ENCODE results near the gene CD22. TPM values are rescaled to one million over a fixed set of nuclear protein-coding genes. Genes with fewer than 3 reads are reported as not detected.
A peak's percentile ranks its signal among the peaks of the same experiment; 100 is the strongest.

CD22 gene
- total RNA-seq, 4 donors from 2014 or later, result 10.9 to 207 (median 15.7) TPM; not detected in 1

- Histone ChIP-seq H3K36me3 (no peaks in the 10 kb centered on the region), H3K27ac (peak overlapping the region in 1 of 4 donors; percentile 77), H3K27me3 (no peaks in the 10 kb centered on the region), H3K9me3 (no peaks in the 10 kb centered on the region), H3K4me3 (no peak overlapping the region), H3K4me1 (peaks cover 0 to 27% (median 9%) of the 10 kb centered on the region in 4 donors)
- DNase-seq, result peak; percentile 20 to 45 (median 39)
- no peak for TF ChIP-seq POLR2A (IDR thresholded peaks at IDR 0.05)
- TF ChIP-seq CTCF (IDR thresholded peaks at IDR 0.05), result no peak
These were observed 16.7 kb downstream of the CD22 start for GRCh38 chr19:35345671-35346111.

DNA sequence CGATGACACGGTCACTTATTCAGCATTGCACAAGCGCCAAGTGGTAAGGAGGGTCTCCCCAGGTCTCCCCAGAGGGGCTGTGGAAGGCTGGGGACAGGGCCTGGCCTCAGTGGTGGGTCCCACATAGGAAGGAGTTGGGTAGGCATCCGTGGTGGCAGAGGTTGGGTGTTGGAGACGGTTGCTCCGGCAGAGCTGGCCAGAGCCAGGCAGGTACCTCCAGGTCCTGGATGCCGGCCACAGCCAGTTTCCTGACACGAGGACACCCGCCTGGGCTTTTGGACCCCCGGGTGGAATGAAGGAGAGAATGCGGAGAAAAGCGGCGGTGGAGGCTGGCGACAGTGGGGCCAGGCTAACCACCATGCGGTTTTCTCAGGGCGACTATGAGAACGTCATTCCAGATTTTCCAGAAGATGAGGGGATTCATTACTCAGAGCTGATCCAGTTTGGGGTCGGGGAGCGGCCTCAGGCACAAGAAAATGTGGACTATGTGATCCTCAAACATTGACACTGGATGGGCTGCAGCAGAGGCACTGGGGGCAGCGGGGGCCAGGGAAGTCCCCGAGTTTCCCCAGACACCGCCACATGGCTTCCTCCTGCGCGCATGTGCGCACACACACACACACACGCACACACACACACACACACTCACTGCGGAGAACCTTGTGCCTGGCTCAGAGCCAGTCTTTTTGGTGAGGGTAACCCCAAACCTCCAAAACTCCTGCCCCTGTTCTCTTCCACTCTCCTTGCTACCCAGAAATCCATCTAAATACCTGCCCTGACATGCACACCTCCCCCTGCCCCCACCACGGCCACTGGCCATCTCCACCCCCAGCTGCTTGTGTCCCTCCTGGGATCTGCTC, 17.4 kb downstream of the CD22 start:
- H3K27me3 ChIP-seq, result no peaks in the 10 kb centered on the region
- no peaks in the 10 kb centered on the region for H3K9me3 ChIP-seq
- no peaks in the 10 kb centered on the region for H3K36me3 ChIP-seq
- peak; percentile 46 to 90 (median 76) for DNase-seq
- peaks cover 0 to 27% (median 9%) of the 10 kb centered on the region in 4 donors for H3K4me1 ChIP-seq
- H3K4me3 ChIP-seq, result peak overlapping the region in 1 of 4 donors; percentile 3
- TF ChIP-seq CTCF (IDR thresholded peaks at IDR 0.05), result no peak
- TF ChIP-seq POLR2A (IDR thresholded peaks at IDR 0.05), result no peak
- peak overlapping the region in 3 of 4 donors; percentile 8 to 77 (median 57) for H3K27ac ChIP-seq

DNA sequence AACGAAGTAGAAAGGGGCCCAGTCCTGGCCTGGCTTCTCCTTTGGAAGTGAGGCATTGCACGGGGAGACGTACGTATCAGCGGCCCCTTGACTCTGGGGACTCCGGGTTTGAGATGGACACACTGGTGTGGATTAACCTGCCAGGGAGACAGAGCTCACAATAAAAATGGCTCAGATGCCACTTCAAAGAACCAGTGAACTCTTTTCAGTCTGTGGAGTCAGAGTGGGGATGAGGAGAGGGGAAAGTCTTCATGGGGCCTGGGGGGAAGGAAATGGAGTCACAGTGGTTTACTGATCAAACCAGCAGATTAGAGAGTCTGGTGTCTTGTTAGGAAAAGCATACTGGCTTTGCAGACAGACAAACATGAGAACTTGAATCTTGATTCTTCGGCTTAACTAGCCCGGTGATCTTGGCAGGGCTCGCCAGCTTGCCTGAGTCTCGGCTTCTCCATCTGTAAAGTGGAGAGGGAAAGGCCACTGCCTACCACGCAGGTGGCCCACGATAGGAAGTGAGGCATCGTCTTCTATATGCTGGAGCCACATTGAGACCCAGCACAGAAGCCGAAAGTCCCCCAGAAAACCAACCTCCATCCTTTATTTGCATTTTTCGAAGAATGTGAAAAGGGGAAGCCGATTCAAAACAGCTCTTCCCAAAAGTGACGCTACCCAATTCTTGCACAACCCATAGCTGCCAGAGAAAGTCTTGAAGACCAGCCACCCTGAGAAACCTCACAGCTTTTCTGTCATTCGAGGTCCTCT, 18.4 kb downstream of the CD22 start, which contains the start of gene FFAR1:
Gene FFAR1, plus strand, starts transcription at position 732 of the 759 bp plus-strand sequence. CDS start 3,650 bp downstream, outside the sequence.
- no peak for TF ChIP-seq POLR2A (IDR thresholded peaks at IDR 0.05)
- no peak for TF ChIP-seq CTCF (IDR thresholded peaks at IDR 0.05)
- H3K9me3 ChIP-seq, result no peaks in the 10 kb centered on the region
- peaks cover 0 to 27% (median 9%) of the 10 kb centered on the region in 4 donors for H3K4me1 ChIP-seq
- peak within 1 kb of the TSS in 2 of 4 donors; percentile 57 to 77 for H3K27ac ChIP-seq
- DNase-seq, result peak; percentile 21 to 70 (median 69)
- H3K36me3 ChIP-seq, result no peaks in the 10 kb centered on the region
- no peak within 1 kb of the TSS for H3K4me3 ChIP-seq
- H3K27me3 ChIP-seq, result no peaks in the 10 kb centered on the region

GRCh38 chr19:35347930-35348298, 18.9 kb downstream of the CD22 start:
- peak in 1 of 3 donors; percentile 11 for DNase-seq
- H3K9me3 ChIP-seq, result no peaks in the 10 kb centered on the region
- no peak overlapping the region for H3K4me3 ChIP-seq
- TF ChIP-seq CTCF (IDR thresholded peaks at IDR 0.05) (no peak), POLR2A (IDR thresholded peaks at IDR 0.05) (no peak)
- peaks cover 0 to 31% (median 9%) of the 10 kb centered on the region in 4 donors for H3K4me1 ChIP-seq
- H3K27ac ChIP-seq, result peak overlapping the region in 1 of 4 donors; percentile 77
- H3K27me3 ChIP-seq, result no peaks in the 10 kb centered on the region
- H3K36me3 ChIP-seq, result no peaks in the 10 kb centered on the region

DNA sequence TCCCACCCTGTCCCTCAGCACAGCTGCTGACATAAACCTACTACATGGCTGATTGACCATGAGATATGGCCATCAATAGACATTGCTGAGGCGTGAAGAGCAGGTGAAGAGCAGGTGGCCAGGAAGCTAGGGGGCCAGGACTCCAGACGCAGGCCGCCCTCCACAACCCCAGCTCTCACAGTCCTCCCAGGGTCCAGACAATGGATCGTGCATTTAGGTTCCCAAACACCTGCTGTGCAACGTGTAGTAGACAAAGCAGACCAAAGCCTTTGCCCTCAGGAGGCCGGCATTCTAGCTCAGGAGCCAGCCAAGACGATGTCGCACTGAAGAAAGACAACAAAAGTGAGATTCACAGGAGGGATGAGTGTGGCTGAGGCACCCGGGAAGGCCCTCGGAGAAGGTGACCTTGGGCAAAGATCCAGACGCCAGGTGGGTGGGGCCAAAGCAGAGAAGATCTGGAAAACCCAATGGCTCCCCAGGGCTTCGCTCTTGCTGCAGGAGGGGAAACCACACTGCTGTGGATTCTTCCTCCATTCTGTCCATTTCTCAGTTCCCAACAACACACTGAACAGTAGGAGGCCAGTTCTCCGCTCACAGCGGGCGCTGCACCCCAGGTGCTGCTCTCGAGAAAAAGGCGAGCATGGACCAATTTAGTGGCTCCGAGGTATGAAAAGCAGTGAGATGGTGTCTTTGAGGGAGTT, 20.1 kb downstream of the CD22 start:
- H3K36me3 ChIP-seq, result no peaks in the 10 kb centered on the region
- H3K4me3 ChIP-seq, result no peak overlapping the region
- H3K9me3 ChIP-seq, result no peaks in the 10 kb centered on the region
- H3K27ac ChIP-seq, result peak overlapping the region in 1 of 4 donors; percentile 77
- peaks cover 0 to 31% (median 9%) of the 10 kb centered on the region in 4 donors for H3K4me1 ChIP-seq
- DNase-seq, result peak; percentile 30 to 50 (median 43)
- H3K27me3 ChIP-seq, result no peaks in the 10 kb centered on the region
- no peak for TF ChIP-seq POLR2A (IDR thresholded peaks at IDR 0.05)
- TF ChIP-seq CTCF (IDR thresholded peaks at IDR 0.05), result no peak
